Measurements from ENCODE around the gene ZC3H12D. TPM values are rescaled to one million over a fixed set of nuclear protein-coding genes. Genes with fewer than 3 reads are reported as not detected.

The ZC3H12D gene
- total and polyA plus RNA-seq, 2 donors (not counting 1 experiment from before 2014, with no cell fraction given): 63.1 to 190 TPM

GRCh38 chr6:149449831-149450678, 34.8 kb downstream of the ZC3H12D start:
- no peaks in the 10 kb centered on the region for H3K27me3 Mint-ChIP-seq
- no peak overlapping the region for H3K27ac ChIP-seq (ENCODE audit: low read length in 2 of 2)
- ChIA-PET CTCF (interaction anchor here (1.1 to 1.4 kb wide), 3 partner anchors 20 to 67 kb away, joined by 3 to 7 read pairs (median 4); no protein-coding TSS in a partner anchor), POLR2A (interaction anchor here (0.7 kb wide), 1 partner anchor 862 kb away, joined by 5 read pairs; no protein-coding TSS in a partner anchor)
- intact Hi-C loops (cut with micrococcal nuclease): no loop called here
- WGBS (ENCODE audit: insufficient coverage): 98% methylated on average over 14 of the region's 14 CpGs
- no peak overlapping the region for H3K4me3 ChIP-seq (ENCODE audit: control extremely low read depth in 1 of 5, extremely low read depth in 1 of 5, insufficient read depth in 1 of 5, low read depth in 2 of 5, low read length in 4 of 5)
- peaks cover 15% of the 10 kb centered on the region for H3K79me2 ChIP-seq (ENCODE audit: control insufficient read depth, insufficient read depth, low read length)
- H3K27me3 ChIP-seq (replicated peaks in 1 of 4; ENCODE audit: control extremely low read depth in 1 of 4, control insufficient read depth in 3 of 4, insufficient read depth in 4 of 4, low read length in 3 of 4): no peaks in the 10 kb centered on the region
- H3K36me3 ChIP-seq (replicated peaks in 1 of 2; ENCODE audit: control extremely low read depth in 1 of 2, control insufficient read depth in 1 of 2, extremely low read depth in 1 of 2, insufficient read depth in 2 of 2, low read length in 1 of 2): peaks cover 1 to 63% of the 10 kb centered on the region in 2 experiments
- H3K4me2 ChIP-seq (replicated peaks; ENCODE audit: low read depth, low read length, poor library complexity, severe bottlenecking): peak overlapping the region; percentile 43
- no peaks in the 10 kb centered on the region for H3K9me3 Mint-ChIP-seq (ENCODE audit: insufficient read depth)
- TF ChIP-seq EZH2 (IDR thresholded peaks at IDR 0.05; ENCODE audit: borderline replicate concordance, insufficient read depth, low read depth, low read length, poor library complexity, severe bottlenecking): no peak
- no peak for TF ChIP-seq CTCF (IDR thresholded peaks at IDR 0.05)
- peak overlapping the region; percentile 2 for H2AFZ ChIP-seq (ENCODE audit: insufficient read depth, low read depth, low read length, poor library complexity, severe bottlenecking)
- no peak overlapping the region for H3K9ac ChIP-seq (ENCODE audit: low read length)
- H3K4me1 ChIP-seq (ENCODE audit: control insufficient read depth in 2 of 2, insufficient read depth in 2 of 2, low read length in 2 of 2): no peaks in the 10 kb centered on the region
- H3K4me3 Mint-ChIP-seq: no peak overlapping the region
- DNase-seq (no peak), ATAC-seq (ENCODE audit: low read depth) (no peak)
- H3K27ac Mint-ChIP-seq: peak overlapping the region; percentile 61
- peaks cover 12% of the 10 kb centered on the region for H3K4me1 Mint-ChIP-seq
- peaks cover 0 to 3% (median 0%) of the 10 kb centered on the region in 3 donors for H3K9me3 ChIP-seq (ENCODE audit: control extremely low read depth in 1 of 3, control insufficient read depth in 2 of 3, insufficient read depth in 1 of 3, low read length in 2 of 3)
- H4K20me1 ChIP-seq (ENCODE audit: control insufficient read depth, insufficient read depth, low read length, poor library complexity, severe bottlenecking): peaks cover 22% of the 10 kb centered on the region

All from B cell (primary cell).